Measurements from ENCODE around the gene IDI1. TPM values are rescaled to one million over a fixed set of nuclear protein-coding genes. Genes with fewer than 3 reads are reported as not detected.

IDI1 gene
- total RNA-seq, 4 donors from 2014 or later = 39.0 to 67.2 (median 41.5) TPM

DNA sequence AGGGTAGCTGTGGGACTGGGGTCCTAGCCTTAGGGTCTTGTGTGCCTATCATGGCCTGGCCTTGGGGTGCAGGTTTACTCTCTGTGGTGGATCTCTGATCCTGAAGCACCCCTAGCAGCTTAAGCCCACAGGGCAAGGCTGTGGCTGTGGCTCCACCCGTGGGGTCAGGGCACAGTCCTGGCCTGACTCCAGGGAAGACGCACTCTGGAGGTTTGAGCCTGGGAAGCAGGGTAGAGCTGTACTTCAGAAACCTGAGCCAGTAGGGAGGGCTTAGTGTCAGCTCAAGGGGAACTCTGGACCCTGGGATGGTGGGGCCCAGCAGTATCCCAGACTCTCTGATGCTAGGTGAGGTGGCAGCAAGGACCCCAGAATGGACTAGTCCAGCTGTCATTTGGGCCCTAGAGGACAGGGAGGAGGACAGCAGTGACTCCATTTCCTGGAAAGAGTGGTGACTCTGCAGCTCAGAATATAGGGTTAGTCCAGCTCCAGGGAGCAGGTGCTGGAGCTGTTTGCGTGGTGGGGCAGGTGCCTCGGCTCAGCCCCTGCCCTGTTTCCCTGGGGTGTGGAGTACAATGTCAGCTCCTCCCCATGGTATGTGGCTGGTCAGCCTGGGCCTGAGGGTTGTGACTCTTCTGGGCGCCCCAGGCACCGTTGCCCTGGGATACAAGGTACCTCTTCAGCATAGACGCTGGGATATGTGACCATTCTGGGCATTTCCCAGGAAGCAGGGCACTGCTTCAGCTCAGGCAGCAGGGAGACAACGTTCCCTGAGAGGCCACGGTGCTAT lies 44.8 kb downstream of the IDI1 start:
- TF ChIP-seq POLR2A (IDR thresholded peaks at IDR 0.05) (no peak), CTCF (IDR thresholded peaks at IDR 0.05) (no peak)
- WGBS, 2 donors = 100% methylated on average over 4 of the region's 9 CpGs; no CpG with 5 or more reads in 1 of the 2 donors
- Histone ChIP-seq H3K36me3 (peaks cover 83 to 85% of the 10 kb centered on the region in 2 donors), H3K4me1 (no peaks in the 10 kb centered on the region), H3K4me3 (replicated peaks in 1 of 3) (no peak overlapping the region), H3K27ac (no peak overlapping the region), H3K27me3 (no peaks in the 10 kb centered on the region), H3K9me3 (no peaks in the 10 kb centered on the region)
- no peak for DNase-seq
- intact Hi-C loops (cut with DNase I) = no loop called here

GRCh38 chr10:1002425-1003006 lies 46.4 kb downstream of the IDI1 start:
- intact Hi-C loops (cut with DNase I) = no loop called here
- DNase-seq = no peak
- no peaks in the 10 kb centered on the region for H3K4me1 ChIP-seq
- TF ChIP-seq CTCF (IDR thresholded peaks at IDR 0.05) (no peak), POLR2A (IDR thresholded peaks at IDR 0.05) (no peak)
- H3K4me3 ChIP-seq (replicated peaks in 1 of 3) = no peak overlapping the region
- 98 to 100% methylated on average over 5 of the region's 5 CpGs for WGBS, 2 donors
- no peak overlapping the region for H3K27ac ChIP-seq
- no peaks in the 10 kb centered on the region for H3K27me3 ChIP-seq
- no peaks in the 10 kb centered on the region for H3K9me3 ChIP-seq
- H3K36me3 ChIP-seq = peaks cover 84 to 90% of the 10 kb centered on the region in 2 donors

DNA sequence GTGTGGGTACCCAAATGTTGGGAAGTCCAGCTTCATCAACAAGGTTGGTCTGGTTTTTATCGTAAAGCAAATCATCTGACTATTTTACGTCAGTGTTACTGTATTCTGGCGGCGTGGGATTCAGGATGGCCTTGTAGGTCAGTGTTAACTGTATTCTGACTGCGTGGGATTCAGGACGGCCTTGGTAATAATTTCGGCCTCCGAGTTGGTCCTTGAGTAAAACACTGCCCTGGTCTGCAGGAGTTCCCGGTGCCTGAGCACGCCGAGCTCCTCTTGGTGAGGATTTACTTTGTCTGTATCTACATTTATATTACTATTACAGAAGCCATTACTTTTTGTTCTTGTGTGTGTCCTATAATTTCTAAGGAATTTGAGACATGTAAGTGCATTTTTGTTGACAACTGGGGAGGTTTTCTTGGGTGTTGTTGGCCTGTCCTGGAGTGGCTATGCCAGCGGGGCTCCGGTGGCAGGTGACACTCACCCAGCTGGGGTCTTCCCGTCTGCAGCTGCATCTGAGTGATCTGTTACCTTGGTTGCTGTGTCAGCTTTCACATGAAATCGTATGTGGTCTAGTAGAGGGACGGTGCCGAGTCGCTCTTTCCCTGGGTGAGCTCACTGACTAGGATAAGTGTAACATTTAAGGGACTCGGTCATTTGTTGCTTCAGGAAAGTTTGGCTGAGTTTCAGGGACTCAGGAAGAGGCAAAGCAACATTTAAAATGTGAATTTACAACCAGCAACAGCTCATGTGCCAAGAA lies 51.5 kb downstream of the IDI1 start:
- intact Hi-C loops (cut with DNase I) = loop anchor here (5.0 kb wide), 1 partner anchor 65 kb away; no protein-coding TSS in a partner anchor
- TF ChIP-seq POLR2A (IDR thresholded peaks at IDR 0.05) (no peak), CTCF (IDR thresholded peaks at IDR 0.05) (no peak)
- Histone ChIP-seq H3K36me3 (peaks cover 64 to 72% of the 10 kb centered on the region in 2 donors), H3K9me3 (no peaks in the 10 kb centered on the region), H3K4me3 (replicated peaks in 1 of 3) (no peak overlapping the region), H3K27ac (no peak overlapping the region), H3K4me1 (no peaks in the 10 kb centered on the region), H3K27me3 (no peaks in the 10 kb centered on the region)
- 87 to 89% methylated on average over 19 of the region's 19 CpGs for WGBS, 2 donors
- no peak for DNase-seq

DNA sequence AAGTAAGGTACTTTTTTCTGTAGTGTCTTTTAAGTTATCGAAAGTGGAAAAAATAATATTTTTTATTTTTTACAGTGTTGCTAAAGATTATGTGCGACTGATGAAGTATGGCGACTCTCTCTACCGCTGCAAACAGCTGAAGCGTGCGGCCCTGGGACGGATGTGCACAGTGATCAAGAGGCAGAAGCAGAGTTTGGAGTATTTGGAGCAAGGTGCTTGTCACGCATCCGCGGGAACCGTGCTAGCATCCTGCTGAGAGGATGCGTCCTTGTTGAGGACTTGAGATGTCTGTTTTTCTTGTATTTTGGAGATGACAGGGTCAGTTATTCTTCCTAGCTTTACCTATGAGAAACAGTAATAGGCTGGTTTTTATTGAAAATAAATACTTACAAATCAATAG lies 52.9 kb downstream of the IDI1 start:
- Histone ChIP-seq H3K27me3 (no peaks in the 10 kb centered on the region), H3K4me1 (no peaks in the 10 kb centered on the region), H3K9me3 (no peaks in the 10 kb centered on the region), H3K27ac (no peak overlapping the region), H3K4me3 (replicated peaks in 1 of 3) (no peak overlapping the region), H3K36me3 (peaks cover 50 to 62% of the 10 kb centered on the region in 2 donors)
- intact Hi-C loops (cut with DNase I) = loop anchor here (5.0 kb wide), 1 partner anchor 66 kb away; no protein-coding TSS in a partner anchor
- DNase-seq = no peak
- TF ChIP-seq POLR2A (IDR thresholded peaks at IDR 0.05) (no peak), CTCF (IDR thresholded peaks at IDR 0.05) (no peak)
- WGBS, 2 donors = 94 to 95% methylated on average over 12 of the region's 12 CpGs
